Cardiac fibroblast (primary cell): Measurements from ENCODE around the gene MAD2L2.

Experiments used
- DNase-seq, 2 donors: peaks; one replicate each; pipeline versions ENCODE4 v3.0.0 to v3.0.0-alpha.2; 2010; ENCODE audit warnings: low read depth in 2 of 2
- H3K4me3 ChIP-seq, 2 donors: replicated peaks in 1 of 2; 1 replicate in 1 of 2; 2 replicates in 1 of 2; pipeline ENCODE4 v1.5.1; 2011; ENCODE audit warnings: low read depth in 2 of 2, low read length in 2 of 2, mild to moderate bottlenecking in 2 of 2, moderate library complexity in 1 of 2
- CTCF ChIP-seq: IDR thresholded peaks from one replicate; pipeline ENCODE4 v1.5.1; 2011; ENCODE audit warnings: low read depth, mild to moderate bottlenecking, low read length, inconsistent platforms

MAD2L2 gene

GRCh38 chr1:11697893-11698210 is 16.9 kb upstream of the MAD2L2 start:
- no peak for TF ChIP-seq CTCF
- no peak for DNase-seq
- no peak overlapping the region for H3K4me3 ChIP-seq

GRCh38 chr1:11697188-11697892 is 16.4 kb upstream of the MAD2L2 start:
- DNase-seq: no peak

GRCh38 chr1:11695861-11696260 is 14.9 kb upstream of the MAD2L2 start:
- no peak for DNase-seq
- H3K4me3 ChIP-seq: no peak overlapping the region
- no peak for TF ChIP-seq CTCF

More at GRCh38 chr1:11697188-11697892, 16.4 kb upstream of the MAD2L2 start:
- no peak overlapping the region for H3K4me3 ChIP-seq
- TF ChIP-seq CTCF: no peak

DNA sequence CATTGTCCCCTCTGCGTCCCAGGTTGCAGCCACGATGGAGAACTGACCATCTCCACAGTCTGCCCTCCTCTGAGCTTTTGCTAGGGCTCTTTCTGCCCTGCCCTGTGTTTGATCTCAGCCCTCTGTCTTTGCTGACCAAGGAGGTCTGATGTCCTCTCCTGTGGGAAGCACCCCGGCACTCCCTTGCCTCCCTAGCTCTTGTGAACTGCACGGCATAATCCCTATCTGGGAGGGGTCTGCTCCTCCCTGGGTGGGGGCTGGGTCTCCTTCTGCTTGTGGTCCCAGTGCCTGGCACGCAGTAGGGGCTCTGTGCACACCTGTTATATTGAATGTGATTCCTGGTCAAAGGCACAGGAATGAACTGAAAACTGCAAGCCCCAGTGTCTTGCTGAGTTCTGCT is 13.0 kb upstream of the MAD2L2 start:
- no peak overlapping the region for H3K4me3 ChIP-seq
- no peak for DNase-seq
- TF ChIP-seq CTCF: no peak

GRCh38 chr1:11693024-11693590 is 12.2 kb upstream of the MAD2L2 start:
- peak; percentile 58 to 86 for DNase-seq
- H3K4me3 ChIP-seq: no peak overlapping the region
- TF ChIP-seq CTCF: no peak

GRCh38 chr1:11691928-11692711 is 11.2 kb upstream of the MAD2L2 start:
- no peak for DNase-seq
- TF ChIP-seq CTCF: no peak
- H3K4me3 ChIP-seq: no peak overlapping the region
